ENCODE data around the gene LMBR1. TPM values are rescaled to one million over a fixed set of nuclear protein-coding genes. Genes with fewer than 3 reads are reported as not detected.

Gene LMBR1
- total RNA-seq, 1 donor from 2014 or later: 89.1 TPM

- no peak overlapping the region for H3K4me3 Mint-ChIP-seq (ENCODE audit: low read depth)
- peaks cover 48% of the 10 kb centered on the region for H3K9me3 Mint-ChIP-seq (ENCODE audit: low read depth)
- no peak for DNase-seq (ENCODE audit: low spot score, unreplicated experiment)
- H3K27ac Mint-ChIP-seq: no peak overlapping the region
- peaks cover 4% of the 10 kb centered on the region for H3K4me1 Mint-ChIP-seq (ENCODE audit: low read depth)
- peaks cover 55% of the 10 kb centered on the region for H3K36me3 Mint-ChIP-seq (ENCODE audit: insufficient read depth)
- no peaks in the 10 kb centered on the region for H3K27me3 Mint-ChIP-seq
- TF ChIP-seq, protein P1, sequence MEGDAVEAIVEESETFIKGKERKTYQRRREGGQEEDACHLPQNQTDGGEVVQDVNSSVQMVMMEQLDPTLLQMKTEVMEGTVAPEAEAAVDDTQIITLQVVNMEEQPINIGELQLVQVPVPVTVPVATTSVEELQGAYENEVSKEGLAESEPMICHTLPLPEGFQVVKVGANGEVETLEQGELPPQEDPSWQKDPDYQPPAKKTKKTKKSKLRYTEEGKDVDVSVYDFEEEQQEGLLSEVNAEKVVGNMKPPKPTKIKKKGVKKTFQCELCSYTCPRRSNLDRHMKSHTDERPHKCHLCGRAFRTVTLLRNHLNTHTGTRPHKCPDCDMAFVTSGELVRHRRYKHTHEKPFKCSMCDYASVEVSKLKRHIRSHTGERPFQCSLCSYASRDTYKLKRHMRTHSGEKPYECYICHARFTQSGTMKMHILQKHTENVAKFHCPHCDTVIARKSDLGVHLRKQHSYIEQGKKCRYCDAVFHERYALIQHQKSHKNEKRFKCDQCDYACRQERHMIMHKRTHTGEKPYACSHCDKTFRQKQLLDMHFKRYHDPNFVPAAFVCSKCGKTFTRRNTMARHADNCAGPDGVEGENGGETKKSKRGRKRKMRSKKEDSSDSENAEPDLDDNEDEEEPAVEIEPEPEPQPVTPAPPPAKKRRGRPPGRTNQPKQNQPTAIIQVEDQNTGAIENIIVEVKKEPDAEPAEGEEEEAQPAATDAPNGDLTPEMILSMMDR (IDR thresholded peaks at IDR 0.05; ENCODE audit: unreplicated experiment): no peak
Measured at GRCh38 chr7:156693627-156694026, 199.4 kb downstream of the LMBR1 start.

DNA sequence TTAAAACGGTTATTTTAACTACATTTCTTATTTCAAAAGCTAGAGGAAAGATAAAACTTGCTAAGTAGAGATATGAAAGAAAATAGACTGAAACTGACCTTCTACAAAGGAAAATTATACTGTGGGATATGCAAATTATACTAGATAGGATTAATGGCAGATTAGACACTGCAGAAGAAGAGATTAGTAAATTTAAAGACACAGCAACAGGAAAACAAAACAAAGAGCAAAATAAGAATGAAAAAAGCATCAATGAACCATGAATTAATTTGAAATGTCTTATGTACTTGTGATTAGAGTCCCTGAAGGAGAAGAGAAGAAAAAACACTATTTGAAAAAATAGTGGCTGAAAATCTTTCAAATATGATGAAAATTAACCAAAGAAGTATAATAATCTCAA is 200.1 kb downstream of the LMBR1 start:
- H3K4me3 Mint-ChIP-seq (ENCODE audit: low read depth): no peak overlapping the region
- peaks cover 5% of the 10 kb centered on the region for H3K4me1 Mint-ChIP-seq (ENCODE audit: low read depth)
- no peak for DNase-seq (ENCODE audit: low spot score, unreplicated experiment)
- H3K36me3 Mint-ChIP-seq (ENCODE audit: insufficient read depth): peaks cover 48% of the 10 kb centered on the region
- TF ChIP-seq, protein P1 (IDR thresholded peaks at IDR 0.05; ENCODE audit: unreplicated experiment): no peak
- no peak overlapping the region for H3K27ac Mint-ChIP-seq
- H3K27me3 Mint-ChIP-seq: no peaks in the 10 kb centered on the region
- peaks cover 43% of the 10 kb centered on the region for H3K9me3 Mint-ChIP-seq (ENCODE audit: low read depth)

DNA sequence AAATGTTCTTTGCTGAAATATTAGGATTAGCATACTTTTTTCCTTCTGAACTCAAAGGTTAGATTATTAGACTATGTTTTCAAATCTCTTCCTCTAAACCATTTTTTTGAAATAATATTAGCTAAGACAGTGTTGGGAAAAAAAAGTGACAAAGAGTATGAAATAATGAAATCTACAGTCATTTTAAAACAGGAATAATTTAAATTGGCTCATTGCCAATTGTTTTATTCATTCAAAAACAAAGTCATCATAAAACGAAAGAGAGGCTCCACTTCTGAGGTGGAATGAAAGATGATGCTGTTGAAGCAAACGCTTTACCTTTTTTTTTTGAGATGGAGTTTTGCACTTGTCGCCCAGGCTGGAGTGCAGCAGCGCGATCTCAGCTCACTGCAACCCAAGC is 201.2 kb downstream of the LMBR1 start:
- DNase-seq (ENCODE audit: low spot score, unreplicated experiment): no peak
- TF ChIP-seq, protein P1 (IDR thresholded peaks at IDR 0.05; ENCODE audit: unreplicated experiment): no peak
- Mint-ChIP-seq H3K27ac (no peak overlapping the region), H3K36me3 (ENCODE audit: insufficient read depth) (peaks cover 37% of the 10 kb centered on the region), H3K4me3 (ENCODE audit: low read depth) (no peak overlapping the region), H3K27me3 (no peaks in the 10 kb centered on the region), H3K4me1 (ENCODE audit: low read depth) (peaks cover 5% of the 10 kb centered on the region), H3K9me3 (ENCODE audit: low read depth) (peaks cover 35% of the 10 kb centered on the region)

GRCh38 chr7:156684661-156685060 is 208.3 kb downstream of the LMBR1 start:
- no peaks in the 10 kb centered on the region for H3K9me3 Mint-ChIP-seq (ENCODE audit: low read depth)
- no peak for DNase-seq (ENCODE audit: low spot score, unreplicated experiment)
- no peak overlapping the region for H3K27ac Mint-ChIP-seq
- no peak overlapping the region for H3K4me3 Mint-ChIP-seq (ENCODE audit: low read depth)
- H3K27me3 Mint-ChIP-seq: no peaks in the 10 kb centered on the region
- H3K36me3 Mint-ChIP-seq (ENCODE audit: insufficient read depth): peaks cover 14% of the 10 kb centered on the region
- TF ChIP-seq, protein P1 (IDR thresholded peaks at IDR 0.05; ENCODE audit: unreplicated experiment): no peak
- peaks cover 5% of the 10 kb centered on the region for H3K4me1 Mint-ChIP-seq (ENCODE audit: low read depth)

- TF ChIP-seq, protein P1 (IDR thresholded peaks at IDR 0.05; ENCODE audit: unreplicated experiment): no peak
- H3K4me1 Mint-ChIP-seq (ENCODE audit: low read depth): peaks cover 3% of the 10 kb centered on the region
- H3K27ac Mint-ChIP-seq: no peak overlapping the region
- H3K36me3 Mint-ChIP-seq (ENCODE audit: insufficient read depth): peaks cover 17% of the 10 kb centered on the region
- H3K4me3 Mint-ChIP-seq (ENCODE audit: low read depth): no peak overlapping the region
- no peaks in the 10 kb centered on the region for H3K27me3 Mint-ChIP-seq
- no peak for DNase-seq (ENCODE audit: low spot score, unreplicated experiment)
- no peaks in the 10 kb centered on the region for H3K9me3 Mint-ChIP-seq (ENCODE audit: low read depth)
Measured at GRCh38 chr7:156684251-156684650, 208.7 kb downstream of the LMBR1 start.

All from progenitor cell of endocrine pancreas (in vitro differentiated cells).